ENCODE results near the gene OR6S1. TPM values are rescaled to one million over a fixed set of nuclear protein-coding genes. Genes with fewer than 3 reads are reported as not detected.
A peak's percentile ranks its signal among the peaks of the same experiment; 100 is the strongest.

OR6S1 gene
- polyA plus RNA-seq, 2 donors, result not detected

DNA sequence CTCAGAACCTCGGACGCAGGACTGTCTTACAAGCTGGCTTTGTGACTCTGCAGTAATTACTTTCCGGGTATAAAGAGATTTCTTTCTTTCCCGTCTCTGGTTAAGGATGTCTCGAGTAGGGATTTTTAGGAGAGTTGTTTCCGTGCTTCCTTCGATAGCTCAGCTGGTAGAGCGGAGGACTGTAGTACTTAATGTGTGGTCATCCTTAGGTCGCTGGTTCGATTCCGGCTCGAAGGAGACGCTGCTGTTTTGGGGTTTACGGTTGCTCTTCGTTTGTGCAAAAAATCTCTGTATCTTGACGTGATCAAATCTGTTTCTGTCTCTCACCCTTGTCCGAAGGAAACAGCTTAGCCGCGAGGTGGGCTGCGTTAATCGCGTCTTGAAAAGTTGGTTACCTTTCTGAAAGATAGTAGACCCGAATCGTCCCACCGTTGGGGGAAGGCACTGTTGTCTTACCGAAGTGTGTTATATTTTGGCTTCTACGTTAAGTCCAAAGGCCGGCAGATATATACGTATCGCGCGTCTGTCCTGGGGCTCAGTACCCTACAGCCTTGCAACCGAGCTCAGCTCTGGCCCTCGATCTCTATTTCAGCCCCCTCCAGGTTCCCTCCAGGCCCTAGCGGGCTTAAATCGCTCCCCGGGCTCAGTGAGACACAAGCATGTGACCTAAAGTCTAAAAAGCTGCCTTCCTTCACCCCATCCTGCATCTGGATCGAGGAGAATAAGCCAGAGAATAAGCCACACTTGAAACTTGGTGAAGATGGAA, 41.8 kb upstream of the OR6S1 start:
- peaks cover 0 to 2% of the 10 kb centered on the region in 2 donors for H3K4me1 ChIP-seq (ENCODE audit: control insufficient read depth in 2 of 2, insufficient read depth in 2 of 2, low read length in 1 of 2)
- H3K4me3 ChIP-seq (ENCODE audit: low read depth in 1 of 2, low read length in 2 of 2), result peak overlapping the region; percentile 68 to 87
- peak overlapping the region; percentile 100 for H3K27ac ChIP-seq (ENCODE audit: low read depth in 2 of 2, low read length in 1 of 2)
- H3K9me3 ChIP-seq (ENCODE audit: control insufficient read depth in 2 of 2, insufficient read depth in 1 of 2, low read depth in 1 of 2, low read length in 1 of 2), result no peaks in the 10 kb centered on the region
- no peaks in the 10 kb centered on the region for H3K27me3 ChIP-seq (ENCODE audit: control insufficient read depth in 1 of 2, insufficient read depth in 2 of 2, low read length in 2 of 2)
- H3K36me3 ChIP-seq (ENCODE audit: control insufficient read depth in 2 of 2, insufficient read depth in 2 of 2, low read length in 1 of 2), result no peaks in the 10 kb centered on the region
- WGBS, 2 donors, result 0 to 1% methylated on average over 38 of the region's 38 CpGs

DNA sequence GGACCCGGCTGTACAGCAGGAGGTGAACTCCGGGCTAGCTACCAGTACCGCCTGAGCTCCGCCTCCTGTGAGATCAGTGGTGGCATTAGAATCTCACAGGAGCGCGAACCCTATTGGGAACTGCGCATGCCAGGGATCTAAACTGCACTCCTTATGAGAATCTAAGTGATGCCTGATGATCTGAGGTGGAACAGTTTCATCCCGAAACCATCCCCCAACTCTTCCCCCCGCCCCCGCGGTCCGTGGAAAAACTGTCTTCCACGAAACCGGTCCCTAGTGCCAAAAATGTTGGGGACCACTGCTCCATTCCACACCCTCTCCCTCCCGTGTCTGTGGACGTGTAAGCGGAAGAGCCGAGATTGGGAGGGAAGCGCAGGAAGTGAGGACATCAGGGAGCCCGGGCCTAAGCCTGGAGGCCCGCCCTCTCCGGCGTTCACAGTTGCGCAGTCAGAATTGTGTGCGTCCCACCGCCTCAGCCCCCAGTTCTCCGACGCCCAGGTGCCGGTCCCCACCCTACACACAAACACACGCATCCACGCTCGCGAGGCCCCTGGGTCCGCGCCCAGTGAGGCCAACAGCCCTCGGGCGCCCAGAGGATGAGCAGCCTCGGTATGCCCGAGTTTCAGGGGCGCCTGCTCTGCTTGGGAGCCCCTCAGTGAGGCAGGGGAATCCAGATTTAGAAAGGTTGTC, 41.1 kb upstream of the OR6S1 start:
- Histone ChIP-seq H3K9me3 (ENCODE audit: control insufficient read depth in 2 of 2, insufficient read depth in 1 of 2, low read depth in 1 of 2, low read length in 1 of 2) (no peaks in the 10 kb centered on the region), H3K4me3 (ENCODE audit: low read depth in 1 of 2, low read length in 2 of 2) (peak overlapping the region; percentile 68 to 87), H3K36me3 (ENCODE audit: control insufficient read depth in 2 of 2, insufficient read depth in 2 of 2, low read length in 1 of 2) (no peaks in the 10 kb centered on the region), H3K4me1 (ENCODE audit: control insufficient read depth in 2 of 2, insufficient read depth in 2 of 2, low read length in 1 of 2) (peaks cover 0 to 2% of the 10 kb centered on the region in 2 donors), H3K27me3 (ENCODE audit: control insufficient read depth in 1 of 2, insufficient read depth in 2 of 2, low read length in 2 of 2) (no peaks in the 10 kb centered on the region), H3K27ac (ENCODE audit: low read depth in 2 of 2, low read length in 1 of 2) (peak overlapping the region; percentile 100)
- 0 to 1% methylated on average over 40 of the region's 40 CpGs for WGBS, 2 donors

DNA sequence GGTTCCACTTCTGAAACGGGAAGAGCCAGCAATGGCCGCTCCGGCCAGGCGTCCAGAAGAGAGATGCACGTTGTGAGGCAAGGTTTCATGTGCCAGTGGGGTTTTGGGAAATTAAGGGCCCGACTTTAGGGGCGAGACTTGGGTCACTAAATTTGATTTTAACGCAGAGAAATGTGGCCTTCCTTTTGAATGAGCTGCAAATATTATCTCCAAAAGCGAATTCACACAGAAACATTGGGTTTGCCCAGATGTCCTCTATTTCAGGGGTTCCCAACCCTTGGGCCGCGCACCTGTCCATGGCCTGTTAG, 40.6 kb upstream of the OR6S1 start:
- 1% methylated on average over 11 of the region's 11 CpGs for WGBS, 2 donors
- no peaks in the 10 kb centered on the region for H3K36me3 ChIP-seq (ENCODE audit: control insufficient read depth in 2 of 2, insufficient read depth in 2 of 2, low read length in 1 of 2)
- H3K27me3 ChIP-seq (ENCODE audit: control insufficient read depth in 1 of 2, insufficient read depth in 2 of 2, low read length in 2 of 2), result no peaks in the 10 kb centered on the region
- H3K9me3 ChIP-seq (ENCODE audit: control insufficient read depth in 2 of 2, insufficient read depth in 1 of 2, low read depth in 1 of 2, low read length in 1 of 2), result no peaks in the 10 kb centered on the region
- H3K4me3 ChIP-seq (ENCODE audit: low read depth in 1 of 2, low read length in 2 of 2), result peak overlapping the region; percentile 68 to 87
- H3K4me1 ChIP-seq (ENCODE audit: control insufficient read depth in 2 of 2, insufficient read depth in 2 of 2, low read length in 1 of 2), result peaks cover 0 to 2% of the 10 kb centered on the region in 2 donors
- peak overlapping the region; percentile 100 for H3K27ac ChIP-seq (ENCODE audit: low read depth in 2 of 2, low read length in 1 of 2)

DNA sequence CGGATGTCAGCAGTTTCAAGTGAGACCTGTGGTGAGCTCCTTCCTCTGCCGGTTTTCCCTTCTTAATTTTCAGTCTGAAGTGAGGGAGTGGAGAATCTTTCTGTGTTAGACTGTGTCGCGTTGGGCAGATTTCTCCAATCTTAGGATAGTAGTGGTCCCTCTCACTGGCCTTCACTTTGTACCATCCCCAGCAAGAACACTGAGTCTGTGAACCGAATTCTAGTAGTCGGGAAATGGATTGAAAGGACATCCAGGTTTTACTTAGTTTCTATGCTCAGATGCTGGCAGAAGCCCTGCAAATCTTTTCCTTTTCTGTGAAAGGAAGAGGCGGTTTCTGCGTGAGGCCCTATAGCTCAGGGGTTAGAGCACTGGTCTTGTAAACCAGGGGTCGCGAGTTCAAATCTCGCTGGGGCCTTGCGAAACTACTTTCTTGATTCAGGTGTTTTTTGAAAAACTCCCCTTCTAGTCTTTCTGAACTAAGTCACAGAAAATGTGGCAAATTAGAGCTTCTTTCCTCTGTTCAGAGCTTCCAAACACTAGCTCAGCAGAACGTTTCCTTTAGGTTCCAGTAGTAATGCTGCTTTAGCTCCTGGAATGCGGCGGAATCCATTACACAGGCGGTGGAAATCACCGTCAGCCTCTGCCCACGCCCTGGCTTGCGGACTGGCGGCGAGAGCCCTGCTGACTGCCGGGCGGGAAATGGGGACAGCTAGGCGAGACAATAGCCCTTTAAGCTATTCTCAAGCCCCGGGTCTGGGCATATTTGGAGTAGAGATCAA, 40.0 kb upstream of the OR6S1 start:
- Histone ChIP-seq H3K4me1 (ENCODE audit: control insufficient read depth in 2 of 2, insufficient read depth in 2 of 2, low read length in 1 of 2) (peaks cover 0 to 2% of the 10 kb centered on the region in 2 donors), H3K36me3 (ENCODE audit: control insufficient read depth in 2 of 2, insufficient read depth in 2 of 2, low read length in 1 of 2) (no peaks in the 10 kb centered on the region), H3K27me3 (ENCODE audit: control insufficient read depth in 1 of 2, insufficient read depth in 2 of 2, low read length in 2 of 2) (no peaks in the 10 kb centered on the region), H3K9me3 (ENCODE audit: control insufficient read depth in 2 of 2, insufficient read depth in 1 of 2, low read depth in 1 of 2, low read length in 1 of 2) (no peaks in the 10 kb centered on the region), H3K4me3 (ENCODE audit: low read depth in 1 of 2, low read length in 2 of 2) (peak overlapping the region; percentile 68 to 87), H3K27ac (ENCODE audit: low read depth in 2 of 2, low read length in 1 of 2) (peak overlapping the region; percentile 100)
- WGBS, 2 donors, result 0 to 1% methylated on average over 25 of the region's 25 CpGs

DNA sequence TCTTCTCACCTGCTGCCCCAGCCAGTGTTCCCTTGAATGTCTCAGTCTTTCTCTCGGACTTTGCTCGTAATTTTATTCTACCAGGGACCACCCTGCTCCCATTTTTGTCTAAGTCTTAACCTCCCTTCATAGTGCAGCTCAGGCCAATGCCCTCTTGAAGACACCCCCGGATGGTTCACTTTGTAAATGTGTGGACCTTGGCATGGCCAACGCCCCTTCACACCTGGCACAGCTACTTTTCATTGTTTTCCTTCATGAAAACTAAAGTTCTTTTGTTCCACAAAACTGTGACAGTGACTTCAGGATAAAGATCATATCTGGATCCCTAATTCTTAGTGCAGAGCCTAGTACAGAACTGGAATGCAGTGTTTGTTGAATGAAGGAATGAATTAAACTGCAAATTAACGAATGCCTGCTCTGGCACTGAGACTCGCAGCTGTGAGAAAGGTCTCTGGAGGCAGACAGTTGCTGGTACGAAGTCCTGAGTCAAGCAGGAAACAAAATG, 39.4 kb upstream of the OR6S1 start:
- Histone ChIP-seq H3K4me3 (ENCODE audit: low read depth in 1 of 2, low read length in 2 of 2) (peak overlapping the region; percentile 43 to 68), H3K36me3 (ENCODE audit: control insufficient read depth in 2 of 2, insufficient read depth in 2 of 2, low read length in 1 of 2) (no peaks in the 10 kb centered on the region), H3K4me1 (ENCODE audit: control insufficient read depth in 2 of 2, insufficient read depth in 2 of 2, low read length in 1 of 2) (peaks cover 0 to 2% of the 10 kb centered on the region in 2 donors), H3K27ac (ENCODE audit: low read depth in 2 of 2, low read length in 1 of 2) (peak overlapping the region; percentile 100), H3K9me3 (ENCODE audit: control insufficient read depth in 2 of 2, insufficient read depth in 1 of 2, low read depth in 1 of 2, low read length in 1 of 2) (no peaks in the 10 kb centered on the region), H3K27me3 (ENCODE audit: control insufficient read depth in 1 of 2, insufficient read depth in 2 of 2, low read length in 2 of 2) (no peaks in the 10 kb centered on the region)
- WGBS, 2 donors, result 11 to 12% methylated on average over 7 of the region's 7 CpGs

DNA sequence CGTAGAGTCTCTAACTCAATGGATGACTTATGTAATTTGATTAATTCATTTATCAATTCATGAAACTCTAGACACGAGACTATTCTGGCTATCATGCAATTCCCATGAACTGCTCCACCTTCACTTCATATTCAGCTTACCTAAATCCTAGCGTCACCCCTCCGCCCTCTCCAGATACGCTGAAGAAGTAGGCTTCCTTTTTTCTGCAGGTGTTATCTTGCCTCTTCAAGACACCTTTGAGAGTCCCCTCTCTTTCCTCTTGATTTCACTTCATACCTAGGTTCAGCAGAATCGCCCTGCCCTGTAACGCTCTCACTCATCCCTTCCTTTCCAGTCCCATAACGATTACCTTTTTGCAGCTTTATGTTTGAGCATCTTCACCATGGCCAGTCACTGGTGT, 38.9 kb upstream of the OR6S1 start:
- Histone ChIP-seq H3K4me1 (ENCODE audit: control insufficient read depth in 2 of 2, insufficient read depth in 2 of 2, low read length in 1 of 2) (peaks cover 0 to 2% of the 10 kb centered on the region in 2 donors), H3K9me3 (ENCODE audit: control insufficient read depth in 2 of 2, insufficient read depth in 1 of 2, low read depth in 1 of 2, low read length in 1 of 2) (no peaks in the 10 kb centered on the region), H3K36me3 (ENCODE audit: control insufficient read depth in 2 of 2, insufficient read depth in 2 of 2, low read length in 1 of 2) (no peaks in the 10 kb centered on the region), H3K27me3 (ENCODE audit: control insufficient read depth in 1 of 2, insufficient read depth in 2 of 2, low read length in 2 of 2) (no peaks in the 10 kb centered on the region), H3K4me3 (ENCODE audit: low read depth in 1 of 2, low read length in 2 of 2) (peak overlapping the region in 1 of 2 donors; percentile 68), H3K27ac (ENCODE audit: low read depth in 2 of 2, low read length in 1 of 2) (peak overlapping the region in 1 of 2 donors; percentile 40)
- 59 to 60% methylated on average over 8 of the region's 8 CpGs for WGBS, 2 donors

DNA sequence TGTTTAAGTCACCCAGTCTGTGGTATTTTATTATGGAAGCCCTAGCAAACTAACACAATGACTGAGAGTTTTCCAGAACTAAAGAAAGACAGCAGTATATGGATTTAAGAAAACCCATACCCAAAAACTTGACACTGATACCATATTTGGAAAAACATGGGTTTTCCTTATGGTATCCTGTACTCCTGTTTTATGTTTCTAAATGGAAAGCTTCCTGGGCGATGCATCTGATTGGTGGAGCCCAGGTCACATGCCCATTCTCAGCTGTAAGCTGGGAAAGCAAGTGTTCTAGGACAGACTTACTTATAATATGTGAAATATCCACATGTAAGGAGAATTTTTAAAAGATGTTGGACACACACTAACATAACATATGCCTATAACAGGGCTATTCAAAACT, 38.4 kb upstream of the OR6S1 start:
- Histone ChIP-seq H3K27ac (ENCODE audit: low read depth in 2 of 2, low read length in 1 of 2) (no peak overlapping the region), H3K4me1 (ENCODE audit: control insufficient read depth in 2 of 2, insufficient read depth in 2 of 2, low read length in 1 of 2) (peaks cover 0 to 2% of the 10 kb centered on the region in 2 donors), H3K27me3 (ENCODE audit: control insufficient read depth in 1 of 2, insufficient read depth in 2 of 2, low read length in 2 of 2) (no peaks in the 10 kb centered on the region), H3K4me3 (ENCODE audit: low read depth in 1 of 2, low read length in 2 of 2) (no peak overlapping the region), H3K36me3 (ENCODE audit: control insufficient read depth in 2 of 2, insufficient read depth in 2 of 2, low read length in 1 of 2) (no peaks in the 10 kb centered on the region), H3K9me3 (ENCODE audit: control insufficient read depth in 2 of 2, insufficient read depth in 1 of 2, low read depth in 1 of 2, low read length in 1 of 2) (no peaks in the 10 kb centered on the region)
- WGBS, 2 donors, result 95 to 97% methylated on average over 1 of the region's 1 CpG

DNA sequence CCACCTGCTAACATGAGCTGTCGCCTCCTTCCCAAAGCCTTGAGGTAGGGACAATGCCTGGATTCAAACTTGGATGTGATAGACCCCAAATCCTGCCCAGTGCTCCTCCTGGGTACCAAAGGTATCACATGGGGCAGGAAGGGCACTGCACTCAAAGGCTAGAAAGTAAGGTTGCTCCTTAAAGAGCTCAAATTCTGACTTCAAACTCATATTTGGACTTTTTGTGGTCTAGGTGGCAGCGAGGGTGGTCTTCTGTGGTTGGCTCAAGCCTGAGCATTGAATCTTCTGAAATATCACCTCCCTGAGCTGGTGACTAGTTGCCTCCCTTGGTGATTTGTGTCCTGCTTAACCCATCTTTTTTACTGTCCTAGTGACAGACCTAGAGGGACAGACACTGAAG, 34.6 kb upstream of the OR6S1 start:
- H3K9me3 ChIP-seq (ENCODE audit: control insufficient read depth in 2 of 2, insufficient read depth in 1 of 2, low read depth in 1 of 2, low read length in 1 of 2), result no peaks in the 10 kb centered on the region

DNA sequence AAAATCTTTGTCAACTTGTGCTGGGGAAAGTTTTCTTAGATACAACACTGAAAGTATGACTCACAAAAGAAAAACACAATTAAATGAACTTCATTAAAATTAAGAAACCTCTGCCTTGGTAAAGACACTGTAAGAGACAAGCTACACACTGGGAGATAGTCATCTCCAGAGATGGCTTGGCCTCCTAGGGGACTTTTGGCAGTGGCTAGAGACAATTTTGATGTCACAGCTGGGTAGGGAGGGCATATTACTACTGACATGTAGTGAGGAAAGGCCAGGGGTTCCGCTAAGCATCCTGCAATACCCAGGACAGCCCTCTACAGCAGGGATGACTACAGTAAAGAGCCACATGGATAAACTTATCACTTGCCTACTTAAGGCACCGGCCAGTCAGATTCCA, 34.2 kb upstream of the OR6S1 start:
- no peak overlapping the region for H3K4me3 ChIP-seq (ENCODE audit: low read depth in 1 of 2, low read length in 2 of 2)
- H3K27me3 ChIP-seq (ENCODE audit: control insufficient read depth in 1 of 2, insufficient read depth in 2 of 2, low read length in 2 of 2), result peaks cover 0 to 3% of the 10 kb centered on the region in 2 donors
- H3K36me3 ChIP-seq (ENCODE audit: control insufficient read depth in 2 of 2, insufficient read depth in 2 of 2, low read length in 1 of 2), result no peaks in the 10 kb centered on the region
- no peak overlapping the region for H3K27ac ChIP-seq (ENCODE audit: low read depth in 2 of 2, low read length in 1 of 2)
- peaks cover 0 to under 1% of the 10 kb centered on the region in 2 donors for H3K4me1 ChIP-seq (ENCODE audit: control insufficient read depth in 2 of 2, insufficient read depth in 2 of 2, low read length in 1 of 2)
- no peaks in the 10 kb centered on the region for H3K9me3 ChIP-seq (ENCODE audit: control insufficient read depth in 2 of 2, insufficient read depth in 1 of 2, low read depth in 1 of 2, low read length in 1 of 2)
- 75 to 85% methylated on average over 2 of the region's 2 CpGs for WGBS, 2 donors

More for the DNA sequence above, 34.6 kb upstream of the OR6S1 start:
- Histone ChIP-seq H3K27me3 (ENCODE audit: control insufficient read depth in 1 of 2, insufficient read depth in 2 of 2, low read length in 2 of 2) (peaks cover 0 to 3% of the 10 kb centered on the region in 2 donors), H3K27ac (ENCODE audit: low read depth in 2 of 2, low read length in 1 of 2) (no peak overlapping the region), H3K4me1 (ENCODE audit: control insufficient read depth in 2 of 2, insufficient read depth in 2 of 2, low read length in 1 of 2) (peaks cover 0 to 2% of the 10 kb centered on the region in 2 donors), H3K4me3 (ENCODE audit: low read depth in 1 of 2, low read length in 2 of 2) (no peak overlapping the region), H3K36me3 (ENCODE audit: control insufficient read depth in 2 of 2, insufficient read depth in 2 of 2, low read length in 1 of 2) (no peaks in the 10 kb centered on the region)
- WGBS, 2 donors, result 80 to 84% methylated on average over 2 of the region's 2 CpGs

Measured in esophagus (tissue), 2 donors.